C1 segment of cervical spinal cord (tissue), 14 donors: Measurements from ENCODE around the gene CLDN12.
"Not testable (repeated sequence)": the region's sequence is repeated elsewhere in the genome, so short reads cannot be mapped to it uniquely, and the experiment has no call there.

Experiments used
- DNase-seq, 14 donors: peaks; one replicate each; lab custom pipeline; 2025; lab: John Stamatoyannopoulos, UW

Gene CLDN12

DNA sequence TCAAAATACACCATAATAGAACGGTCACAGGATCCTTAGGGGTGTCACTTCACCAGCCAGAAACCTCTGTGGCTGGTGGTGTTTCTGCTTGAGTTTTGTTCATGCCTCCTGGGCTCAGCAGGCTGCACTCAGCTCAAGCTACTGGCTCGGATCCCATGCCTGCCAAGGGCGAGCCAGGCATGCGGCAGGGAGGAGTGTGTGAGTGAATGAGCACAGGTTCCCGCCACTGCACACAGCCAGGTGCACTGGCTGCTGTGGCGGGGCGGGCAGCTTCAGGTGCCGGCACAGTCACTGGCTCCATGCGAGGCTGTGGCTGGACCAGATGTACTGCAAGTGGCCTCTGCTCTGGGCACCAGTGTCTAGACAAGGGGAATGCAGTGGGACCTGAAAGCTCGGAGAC lies 29.5 kb downstream of the CLDN12 start:
- no peak for DNase-seq

DNA sequence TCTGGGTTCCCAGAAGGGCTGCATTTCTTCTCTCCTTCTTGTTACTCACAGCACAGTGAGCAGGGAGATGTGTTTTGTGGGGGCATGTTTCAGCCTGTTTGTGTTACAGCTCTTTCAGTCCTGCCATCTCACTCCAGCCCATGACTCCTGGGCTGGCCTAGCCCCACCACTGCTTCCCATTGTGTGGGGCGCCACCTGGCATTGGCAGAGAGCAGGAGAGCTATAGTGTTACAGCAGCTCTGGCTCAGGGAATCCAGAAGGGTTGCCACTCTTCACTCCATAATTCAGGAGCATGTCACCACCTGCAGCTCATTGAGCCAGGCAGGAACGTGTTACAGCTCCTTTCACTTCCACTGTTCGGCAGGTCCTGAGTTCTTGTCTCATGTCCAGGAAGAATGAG lies 30.0 kb downstream of the CLDN12 start:
- DNase-seq = no peak

DNA sequence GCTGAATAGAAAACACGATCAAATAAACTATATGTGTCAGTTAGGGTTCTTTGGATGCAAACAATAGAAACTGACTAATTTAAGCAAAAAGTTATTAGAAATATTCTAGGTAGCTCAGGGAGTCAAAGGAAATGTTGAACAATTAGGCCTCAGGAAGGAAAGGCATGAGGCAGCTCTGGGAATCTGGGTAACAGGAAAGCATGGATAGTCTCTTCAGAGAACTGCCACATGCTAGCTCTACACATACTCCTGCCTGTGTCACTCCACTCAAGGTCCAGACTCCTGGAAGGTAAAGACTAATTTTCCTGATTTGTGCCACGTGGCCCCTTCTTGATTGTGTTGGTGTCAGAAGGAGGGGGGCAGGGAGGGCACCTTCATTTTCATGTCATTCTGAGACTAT lies 42.4 kb downstream of the CLDN12 start:
- no peak for DNase-seq

DNA sequence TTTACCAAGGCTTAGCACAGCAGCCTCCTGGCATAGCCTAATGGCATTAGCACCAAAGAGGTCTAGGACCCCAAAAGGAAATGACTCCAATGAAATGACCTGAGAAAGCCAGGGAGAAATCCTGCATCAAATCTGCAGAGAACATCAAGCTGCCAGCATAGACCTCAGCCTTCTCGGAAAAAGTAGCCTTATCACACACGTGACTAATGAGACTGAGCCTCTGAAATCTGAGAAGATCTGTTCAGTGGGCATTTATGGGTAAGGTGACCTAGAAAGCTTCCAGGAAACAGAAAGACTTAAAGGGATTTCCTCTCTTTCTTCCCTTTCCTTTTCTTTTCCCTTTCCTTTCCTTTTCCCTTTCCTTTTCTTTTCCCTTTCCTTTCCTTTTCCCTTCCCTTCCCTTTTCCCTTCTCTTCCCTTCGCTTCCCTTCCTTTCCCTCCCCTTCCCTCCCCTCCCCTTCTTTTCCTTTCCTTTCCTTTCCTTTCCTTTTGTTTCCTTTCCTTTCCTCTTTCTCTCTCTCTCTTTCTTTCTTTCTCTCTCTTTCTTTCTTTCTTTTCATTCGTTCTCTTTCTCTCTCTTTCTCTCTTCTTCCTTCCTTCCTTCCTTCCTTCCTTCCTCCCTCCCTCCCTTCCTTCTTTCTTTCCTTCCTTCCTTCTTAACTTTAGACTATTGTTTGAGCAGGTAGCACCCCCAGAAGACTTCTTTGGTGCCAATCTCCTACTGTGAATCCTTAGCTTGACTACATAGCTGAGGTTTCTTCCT lies 43.1 kb downstream of the CLDN12 start:
- DNase-seq = no peak

DNA sequence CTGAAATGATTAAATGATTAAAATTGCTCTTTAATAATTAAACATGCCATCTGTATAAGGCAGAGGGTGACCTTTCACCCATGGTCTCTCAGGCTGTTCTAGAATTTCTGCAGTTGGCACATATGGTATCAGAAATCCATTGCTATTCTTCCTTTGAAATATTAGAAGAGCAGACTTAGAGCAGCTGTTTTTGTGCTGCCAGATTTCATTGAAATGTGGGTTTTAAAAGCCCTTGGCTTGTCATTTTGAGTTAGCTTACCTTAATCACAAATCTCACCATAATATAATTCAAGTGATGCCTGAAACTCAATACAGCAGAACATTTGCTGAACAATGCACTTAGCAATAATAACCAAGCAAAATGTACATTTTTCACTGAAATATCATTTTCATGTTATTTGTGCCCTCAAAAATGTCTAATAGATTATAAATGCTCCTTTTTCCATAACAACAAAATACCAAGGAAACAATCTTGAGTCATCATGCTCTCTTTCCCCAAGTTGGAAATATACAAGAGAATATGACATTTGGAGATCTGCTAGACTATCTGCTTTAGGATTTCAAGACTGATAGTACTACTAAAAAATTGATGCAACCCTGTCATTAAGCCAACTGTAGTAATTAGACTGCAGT lies 50.1 kb downstream of the CLDN12 start:
- DNase-seq = no peak

DNA sequence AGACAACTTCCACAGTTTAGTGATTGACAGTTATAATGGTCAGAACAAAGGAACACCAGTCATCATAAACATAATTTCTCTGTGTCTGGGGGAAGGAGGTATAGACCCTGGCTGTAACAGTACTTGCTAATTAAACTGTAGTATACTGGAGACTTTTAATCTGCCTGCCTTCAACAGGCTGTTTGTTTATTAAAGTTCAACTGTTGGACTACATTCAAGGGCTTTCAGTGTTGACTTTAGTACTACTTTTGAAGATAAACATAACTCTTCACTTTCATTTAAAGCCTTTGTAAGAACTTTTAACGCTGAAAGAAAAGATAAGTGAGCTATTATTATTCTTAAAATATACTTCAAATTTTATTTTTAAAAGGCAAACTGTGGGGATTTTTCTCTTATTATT lies 50.7 kb downstream of the CLDN12 start:
- DNase-seq = no peak

DNA sequence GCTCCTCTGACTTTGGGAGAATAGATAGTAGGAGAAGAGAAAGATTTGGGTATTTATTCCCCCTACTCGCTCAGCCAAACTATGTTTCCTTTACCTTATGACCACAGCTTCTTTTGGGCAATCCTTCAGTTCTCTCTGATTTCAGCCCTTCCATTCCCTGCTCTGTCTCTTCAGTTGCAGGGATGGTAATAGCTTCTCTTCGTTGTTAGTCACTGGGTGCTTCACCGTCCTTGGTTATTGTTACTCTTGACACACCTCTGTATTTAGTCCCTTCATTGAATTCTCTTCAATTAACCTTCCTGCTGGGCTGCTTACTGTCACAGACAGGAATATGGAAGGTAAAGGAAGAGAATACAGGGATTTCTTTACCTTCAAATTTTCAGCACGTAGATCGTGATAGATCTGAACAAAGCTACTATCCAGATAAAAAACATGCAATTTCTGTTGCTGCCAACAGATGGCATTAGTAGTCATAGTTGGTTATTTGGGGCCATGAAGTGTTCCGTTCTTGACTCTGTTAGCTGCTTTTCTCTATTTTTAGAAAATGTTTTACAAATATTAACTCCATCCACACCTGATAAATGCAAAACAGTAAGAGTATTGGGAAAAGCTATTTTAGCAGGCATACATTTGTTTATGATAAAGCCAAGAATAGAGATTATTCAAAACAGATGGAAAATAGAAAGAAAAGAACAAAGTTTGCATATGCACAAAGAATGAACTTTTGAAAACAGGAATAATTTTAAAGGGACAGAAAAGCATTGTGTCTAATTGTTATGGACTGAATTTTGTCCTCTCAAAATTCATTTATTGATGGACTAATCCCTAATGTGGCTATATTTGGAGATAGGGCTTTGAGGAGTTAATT lies 52.1 kb downstream of the CLDN12 start:
- DNase-seq = peak in 1 of 14 donors; percentile 50

DNA sequence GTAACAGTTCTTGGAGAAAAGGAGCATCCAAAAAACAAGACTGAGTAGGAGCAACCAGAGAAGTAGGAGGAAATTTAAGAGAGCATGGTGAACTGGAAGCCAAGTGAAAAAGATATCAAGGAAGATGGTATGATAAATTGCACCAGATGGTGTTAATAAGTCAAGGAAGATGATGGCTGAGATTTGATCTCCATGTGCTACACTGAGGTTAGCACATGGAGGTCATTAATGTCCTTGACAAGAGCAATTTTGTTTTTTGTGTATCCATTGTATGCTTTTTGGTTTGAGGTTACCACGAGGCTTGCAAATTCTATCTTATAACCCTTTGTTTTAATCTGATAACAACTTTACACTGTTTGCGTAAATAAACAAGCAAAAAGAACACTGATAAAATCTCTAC lies 54.8 kb downstream of the CLDN12 start:
- DNase-seq = no peak

DNA sequence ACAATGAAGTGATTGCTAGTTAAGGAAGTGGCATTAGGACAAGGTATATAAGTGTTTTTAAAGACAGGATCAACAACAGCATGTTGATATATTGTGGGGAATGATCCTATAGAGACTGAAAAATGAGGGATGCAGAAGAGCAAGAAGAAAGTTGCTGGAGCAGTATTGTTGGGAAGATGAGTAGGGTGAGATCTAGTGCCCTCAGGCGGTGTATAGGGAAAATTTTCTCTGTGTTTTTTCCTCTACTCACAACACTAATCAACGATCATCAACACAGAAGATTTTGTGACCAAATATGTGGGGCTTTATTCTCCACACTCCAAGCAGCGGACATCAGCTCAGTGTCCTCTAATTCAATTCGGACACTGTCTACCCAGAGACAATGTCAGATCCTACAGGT lies 56.6 kb downstream of the CLDN12 start:
- DNase-seq = no peak

DNA sequence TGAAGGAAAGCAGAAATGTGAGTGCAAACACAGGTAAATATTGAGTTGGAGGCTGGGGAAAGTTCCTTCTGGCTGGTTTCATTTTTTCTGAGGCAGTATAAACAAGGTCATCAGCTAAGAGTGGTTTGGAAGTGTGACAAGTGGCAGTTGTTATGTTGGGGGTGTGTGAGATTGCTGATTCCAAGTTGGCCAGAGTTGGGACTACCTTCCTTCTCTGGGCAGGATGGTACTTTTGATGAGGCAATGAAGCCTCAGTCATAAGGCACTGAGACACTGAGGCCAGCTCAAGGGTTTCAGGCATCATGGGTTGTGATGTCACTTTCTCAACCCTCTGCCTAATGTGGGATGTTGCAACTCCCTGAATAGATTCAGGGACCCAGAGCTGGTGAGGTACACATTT lies 58.0 kb downstream of the CLDN12 start:
- DNase-seq = no peak

DNA sequence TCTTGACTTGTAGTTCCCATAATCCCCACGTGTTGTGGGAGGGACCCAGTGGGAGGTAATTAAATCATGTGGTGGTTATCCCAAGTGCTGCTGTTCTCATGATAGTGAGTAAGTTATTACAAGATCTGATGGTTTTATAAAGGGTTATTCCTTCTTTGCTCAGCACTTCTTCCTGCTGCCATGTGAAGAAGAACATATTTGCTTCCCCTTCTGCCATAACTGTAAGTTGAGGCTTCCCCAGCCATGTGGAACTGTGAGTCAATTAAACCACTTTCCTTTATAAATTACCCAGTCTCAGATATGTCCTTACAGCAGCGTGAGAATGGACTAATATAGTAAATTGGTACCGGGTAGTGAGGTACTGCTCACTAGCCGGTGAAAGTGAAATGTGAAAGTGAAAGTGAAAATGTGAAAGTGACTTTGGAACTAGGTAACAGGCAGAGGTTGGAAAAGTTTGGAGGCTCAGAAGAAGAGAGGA lies 59.9 kb downstream of the CLDN12 start:
- not testable (repeated sequence) for DNase-seq
